Hematopoietic multipotent progenitor cell treated with erythropoietin and hydrocortisone succinate and interleukin-3 and kit ligand, for 8 days (in vitro differentiated cells): ENCODE measurements around the gene SURF4.
"Not testable (repeated sequence)": the region's sequence is repeated elsewhere in the genome, so short reads cannot be mapped to it uniquely, and the experiment has no call there.

Source experiments
- DNase-seq: peaks from one replicate; pipeline ENCODE4 v3.0.0-alpha.2; 2015

SURF4 gene

GRCh38 chr9:133351526-133351907 is 24.3 kb downstream of the SURF4 start:
- no peak for DNase-seq

- DNase-seq = no peak
Observed at GRCh38 chr9:133349965-133350616, 25.8 kb downstream of the SURF4 start.

GRCh38 chr9:133348718-133349573 is 26.9 kb downstream of the SURF4 start:
- no peak for DNase-seq

GRCh38 chr9:133347985-133348717 is 27.7 kb downstream of the SURF4 start, which contains the start of the genes MED22 and RPL7A:
Gene MED22 (minus strand): TSS chr9:133348131. CDS start chr9:133346662, 1,469 bp downstream.
Gene RPL7A (plus strand): TSS chr9:133348218. CDS start chr9:133348244, 26 bp downstream.
- DNase-seq = peak; percentile 97

- DNase-seq = peak; percentile 60
Observed at GRCh38 chr9:133347515-133347984, 28.3 kb downstream of the SURF4 start.

GRCh38 chr9:133346021-133346785 is 29.7 kb downstream of the SURF4 start:
- no peak for DNase-seq

- no peak for DNase-seq
Observed at GRCh38 chr9:133345596-133345995, 30.3 kb downstream of the SURF4 start.

GRCh38 chr9:133344979-133345378 is 30.9 kb downstream of the SURF4 start:
- DNase-seq = no peak

GRCh38 chr9:133344071-133344470 is 31.8 kb downstream of the SURF4 start:
- DNase-seq = no peak

GRCh38 chr9:133342570-133342969 is 33.3 kb downstream of the SURF4 start:
- no peak for DNase-seq

- DNase-seq = no peak
Observed at GRCh38 chr9:133342069-133342406, 33.8 kb downstream of the SURF4 start.

GRCh38 chr9:133341369-133342068 is 34.3 kb downstream of the SURF4 start:
- DNase-seq = peak; percentile 39

GRCh38 chr9:133340916-133341315 is 34.9 kb downstream of the SURF4 start:
- no peak for DNase-seq

GRCh38 chr9:133340256-133340655 is 35.6 kb downstream of the SURF4 start:
- no peak for DNase-seq

GRCh38 chr9:133339641-133340040 is 36.2 kb downstream of the SURF4 start:
- DNase-seq = no peak

- peak; percentile 94 for DNase-seq
Observed at GRCh38 chr9:133335924-133336811, 39.7 kb downstream of the SURF4 start, which contains the start of gene SURF6. Gene SURF6 (minus strand): TSS chr9:133336188. CDS start chr9:133336132, 56 bp downstream.

- DNase-seq = not testable (repeated sequence)
Observed at GRCh38 chr9:133334888-133335287, 41.0 kb downstream of the SURF4 start.

- no peak for DNase-seq
Observed at GRCh38 chr9:133334161-133334560, 41.7 kb downstream of the SURF4 start.

- no peak for DNase-seq
Observed at GRCh38 chr9:133333566-133333965, 42.3 kb downstream of the SURF4 start.

GRCh38 chr9:133333011-133333410 is 42.8 kb downstream of the SURF4 start:
- no peak for DNase-seq

- DNase-seq = no peak
Observed at GRCh38 chr9:133332381-133332730, 43.5 kb downstream of the SURF4 start.
